Fibroblast of mammary gland (primary cell): ENCODE data around the gene ZNF483.
A peak's percentile ranks its signal among the peaks of the same experiment; 100 is the strongest.

Source experiments
- DNase-seq: peaks from one replicate; pipeline ENCODE4 v3.0.0-alpha.2; 2010; ENCODE audit warnings: low read depth
- H3K4me3 ChIP-seq: 2 replicates; pipeline ENCODE4 v1.5.1; 2011; ENCODE audit warnings: low read depth, mild to moderate bottlenecking, low read length, moderate library complexity; ENCODE audit not compliant: control insufficient read depth
- TF ChIP-seq, protein P1 (sequence below): conservative IDR thresholded peaks from 2 replicates; pipeline ENCODE4 v1.5.1; 2011; ENCODE audit warnings: low read depth, low read length, inconsistent platforms; ENCODE audit not compliant: control insufficient read depth, insufficient read depth

Gene ZNF483

DNA sequence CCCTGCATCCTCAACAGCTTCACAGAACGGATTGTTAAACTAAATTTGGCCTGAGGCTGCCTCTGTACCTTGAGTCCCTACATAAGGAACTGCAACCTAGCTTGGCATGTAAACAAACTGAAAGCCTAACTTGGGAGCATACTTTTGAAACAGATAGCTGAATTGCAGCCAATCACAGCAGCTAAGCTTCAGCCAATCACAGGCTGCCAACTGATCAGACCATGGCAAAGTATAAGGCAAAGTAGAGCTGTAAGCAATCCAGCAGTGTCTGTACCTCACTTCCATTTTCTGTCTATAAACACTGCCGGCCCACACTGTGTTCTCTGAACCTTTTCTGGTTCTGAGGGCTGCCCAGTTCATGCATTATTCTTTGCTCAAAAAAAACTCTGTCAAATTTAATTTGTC is 8.9 kb upstream of the ZNF483 start:
- peak; percentile 35 for DNase-seq
- TF ChIP-seq, protein P1, sequence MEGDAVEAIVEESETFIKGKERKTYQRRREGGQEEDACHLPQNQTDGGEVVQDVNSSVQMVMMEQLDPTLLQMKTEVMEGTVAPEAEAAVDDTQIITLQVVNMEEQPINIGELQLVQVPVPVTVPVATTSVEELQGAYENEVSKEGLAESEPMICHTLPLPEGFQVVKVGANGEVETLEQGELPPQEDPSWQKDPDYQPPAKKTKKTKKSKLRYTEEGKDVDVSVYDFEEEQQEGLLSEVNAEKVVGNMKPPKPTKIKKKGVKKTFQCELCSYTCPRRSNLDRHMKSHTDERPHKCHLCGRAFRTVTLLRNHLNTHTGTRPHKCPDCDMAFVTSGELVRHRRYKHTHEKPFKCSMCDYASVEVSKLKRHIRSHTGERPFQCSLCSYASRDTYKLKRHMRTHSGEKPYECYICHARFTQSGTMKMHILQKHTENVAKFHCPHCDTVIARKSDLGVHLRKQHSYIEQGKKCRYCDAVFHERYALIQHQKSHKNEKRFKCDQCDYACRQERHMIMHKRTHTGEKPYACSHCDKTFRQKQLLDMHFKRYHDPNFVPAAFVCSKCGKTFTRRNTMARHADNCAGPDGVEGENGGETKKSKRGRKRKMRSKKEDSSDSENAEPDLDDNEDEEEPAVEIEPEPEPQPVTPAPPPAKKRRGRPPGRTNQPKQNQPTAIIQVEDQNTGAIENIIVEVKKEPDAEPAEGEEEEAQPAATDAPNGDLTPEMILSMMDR = no peak
- H3K4me3 ChIP-seq = no peak overlapping the region

- TF ChIP-seq, protein P1 = no peak
- peak overlapping the region; percentile 77 for H3K4me3 ChIP-seq
- no peak for DNase-seq
Observed at GRCh38 chr9:111524731-111525055, 286 bp upstream of the ZNF483 start.

- TF ChIP-seq, protein P1 = no peak
- H3K4me3 ChIP-seq = no peak overlapping the region
- DNase-seq = no peak
Observed at GRCh38 chr9:111527347-111527746, 2.4 kb downstream of the ZNF483 start.

GRCh38 chr9:111529787-111530186 is 4.8 kb downstream of the ZNF483 start:
- DNase-seq = no peak
- no peak overlapping the region for H3K4me3 ChIP-seq
- TF ChIP-seq, protein P1 = no peak

- no peak for DNase-seq
- H3K4me3 ChIP-seq = no peak overlapping the region
- TF ChIP-seq, protein P1 = no peak
Observed at GRCh38 chr9:111531716-111532115, 6.7 kb downstream of the ZNF483 start.

DNA sequence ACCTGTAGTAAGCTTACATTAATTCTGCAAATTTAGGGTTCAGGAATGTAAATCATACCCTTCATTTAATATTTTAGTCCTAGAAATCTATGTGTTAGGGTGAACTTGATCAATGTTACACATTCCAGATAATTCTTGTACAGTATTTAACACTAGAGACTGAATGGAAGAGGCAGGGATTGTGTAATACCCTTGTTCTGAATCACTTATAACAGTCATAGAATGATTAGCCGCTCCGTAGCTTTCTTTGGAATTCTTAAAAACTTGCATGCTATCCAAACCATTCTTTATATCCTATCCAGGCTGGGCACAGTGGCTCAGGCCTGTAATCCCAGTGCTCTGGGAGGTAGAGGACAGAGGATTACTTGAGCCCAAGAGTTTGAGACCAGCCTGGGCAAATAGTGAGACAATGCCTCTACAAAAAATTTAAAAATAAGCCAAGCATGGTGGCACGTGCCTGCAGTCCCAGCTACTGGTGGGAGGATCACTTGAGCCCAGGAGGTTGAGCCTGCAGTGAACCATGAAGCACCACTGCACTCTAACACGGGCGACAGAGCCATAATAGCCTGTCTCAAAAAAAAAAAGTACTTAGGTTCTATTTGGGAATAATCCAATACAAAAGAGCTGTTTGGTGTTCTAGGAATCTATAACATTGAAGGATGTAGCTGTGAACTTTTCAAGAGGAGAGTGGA is 8.3 kb downstream of the ZNF483 start:
- TF ChIP-seq, protein P1 = no peak
- peak; percentile 47 for DNase-seq
- no peak overlapping the region for H3K4me3 ChIP-seq
